ENCODE results near the gene AQP2.
A peak's percentile ranks its signal among the peaks of the same experiment; 100 is the strongest.

The AQP2 gene

DNA sequence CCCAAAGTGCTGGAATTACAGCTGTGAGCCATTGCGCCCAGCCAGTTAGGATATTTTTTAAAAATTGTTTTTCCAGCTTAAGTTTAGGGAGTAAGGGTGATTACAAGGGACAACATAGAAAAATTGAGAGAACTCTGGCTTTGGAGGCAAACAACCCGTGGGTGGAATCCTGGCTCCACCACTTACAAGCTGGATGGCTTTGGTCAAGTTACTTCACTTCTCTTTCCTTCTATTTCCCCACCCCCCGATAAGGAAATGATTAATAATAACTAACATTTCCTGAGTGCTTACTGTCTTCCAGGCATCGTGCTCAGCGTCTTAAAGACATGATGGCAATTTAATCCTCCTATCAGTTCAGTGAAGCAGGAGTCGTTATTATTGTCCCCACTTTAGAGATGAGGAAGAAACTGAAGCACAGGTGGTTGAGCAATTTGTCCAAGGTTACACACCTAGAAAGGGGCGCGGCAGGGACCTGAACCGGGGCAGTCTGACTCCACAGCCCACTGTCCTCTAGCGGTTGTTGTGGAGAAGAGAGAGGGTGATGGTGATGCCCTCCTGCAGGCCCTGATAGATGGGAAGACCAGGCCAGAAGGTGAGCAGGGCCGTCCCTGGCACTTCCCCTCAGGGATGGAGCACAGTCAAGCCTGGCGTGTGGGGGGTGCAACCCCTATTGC lies 30.2 kb upstream of the AQP2 start:
- DNase-seq = no peak

DNA sequence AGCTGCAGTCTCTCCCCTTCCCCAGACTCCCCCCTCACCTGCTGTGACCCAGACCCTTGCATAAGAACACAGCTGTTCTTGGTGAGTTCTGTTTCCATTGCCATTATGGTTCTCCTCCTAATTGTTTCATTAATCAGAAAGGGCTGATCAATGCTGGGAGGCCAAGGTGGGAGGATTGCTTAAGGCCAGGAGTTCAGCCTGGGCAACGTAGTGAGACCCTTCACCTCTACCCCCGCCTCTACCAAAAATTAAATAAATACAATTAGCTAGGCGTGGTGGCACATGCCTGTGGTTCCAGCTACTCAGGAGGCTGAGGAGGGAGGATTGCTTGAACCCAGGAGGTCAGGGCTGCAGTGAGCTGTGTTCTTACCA lies 29.6 kb upstream of the AQP2 start:
- no peak for DNase-seq

DNA sequence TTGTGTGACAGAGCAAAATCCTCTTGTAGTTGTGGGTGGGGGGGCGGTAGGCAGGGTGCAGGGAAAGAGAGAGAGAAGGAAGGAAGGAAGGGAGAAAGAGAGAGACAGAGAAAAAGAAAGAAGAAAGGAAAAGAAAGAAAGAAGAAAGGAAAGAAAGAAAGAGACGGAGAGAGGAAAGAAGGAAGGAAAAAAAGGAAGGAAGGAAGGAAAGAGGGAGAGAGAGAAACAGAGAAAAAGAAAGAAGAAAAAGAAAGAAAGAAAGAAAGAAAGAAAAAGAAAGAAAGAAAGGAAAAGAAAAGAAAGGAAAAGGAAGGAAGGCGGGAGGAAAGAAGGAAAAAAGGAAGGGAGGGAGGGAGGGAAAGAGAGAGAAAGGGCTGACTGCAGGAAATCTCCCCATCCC lies 29.2 kb upstream of the AQP2 start:
- DNase-seq = no peak

DNA sequence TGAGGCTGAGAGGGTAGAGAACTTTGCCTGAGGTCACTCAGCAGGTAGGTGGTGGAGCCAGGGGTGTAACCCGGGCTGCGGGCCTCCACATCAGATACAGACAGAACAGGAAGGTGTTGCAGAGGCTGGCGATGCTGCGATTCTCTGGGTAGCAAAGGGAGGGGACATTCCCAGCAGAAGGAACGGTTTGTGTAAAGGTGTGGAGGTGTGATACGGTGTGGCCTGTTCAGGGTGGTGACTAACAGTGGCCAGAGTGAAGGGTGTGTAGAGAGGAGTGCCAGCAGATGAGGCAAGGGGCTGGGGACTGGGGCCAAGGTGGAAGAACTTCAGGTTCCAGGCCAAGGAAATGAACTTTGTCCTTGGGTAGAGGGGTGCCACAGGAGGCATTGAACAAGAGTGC lies 28.6 kb upstream of the AQP2 start:
- no peak for DNase-seq

DNA sequence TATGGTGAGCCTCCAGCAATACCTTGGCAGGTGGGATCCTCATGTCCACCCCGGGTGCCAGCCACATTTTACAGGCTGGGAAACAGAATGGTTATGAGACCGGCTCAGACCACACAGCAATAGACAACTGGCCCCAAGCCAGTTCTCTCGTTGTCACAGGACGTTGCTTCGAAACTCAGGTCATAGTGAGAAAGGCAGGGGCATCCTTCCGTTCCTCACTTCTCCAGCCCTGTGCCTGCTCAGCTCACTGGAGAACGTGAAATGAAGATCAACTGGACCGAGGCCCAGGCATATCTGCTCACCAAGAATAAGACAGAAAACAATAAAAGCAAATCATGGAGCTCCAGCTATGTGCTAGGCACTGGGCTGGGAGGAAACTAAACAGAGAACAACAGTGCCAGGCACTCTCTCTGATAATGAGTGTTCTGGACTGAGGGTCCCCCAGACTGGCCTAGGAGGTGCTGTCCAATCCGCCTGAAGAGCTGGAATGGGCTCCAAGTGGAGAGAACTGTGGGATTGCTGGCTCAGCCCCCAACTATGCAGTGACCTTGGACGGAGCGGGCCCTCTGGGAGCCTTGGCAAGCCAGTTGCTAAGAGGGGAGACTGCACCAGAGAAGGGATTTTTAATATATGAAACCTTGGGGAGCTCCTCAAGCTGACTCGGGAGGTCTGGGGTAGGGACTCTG lies 28.0 kb upstream of the AQP2 start:
- no peak for DNase-seq

DNA sequence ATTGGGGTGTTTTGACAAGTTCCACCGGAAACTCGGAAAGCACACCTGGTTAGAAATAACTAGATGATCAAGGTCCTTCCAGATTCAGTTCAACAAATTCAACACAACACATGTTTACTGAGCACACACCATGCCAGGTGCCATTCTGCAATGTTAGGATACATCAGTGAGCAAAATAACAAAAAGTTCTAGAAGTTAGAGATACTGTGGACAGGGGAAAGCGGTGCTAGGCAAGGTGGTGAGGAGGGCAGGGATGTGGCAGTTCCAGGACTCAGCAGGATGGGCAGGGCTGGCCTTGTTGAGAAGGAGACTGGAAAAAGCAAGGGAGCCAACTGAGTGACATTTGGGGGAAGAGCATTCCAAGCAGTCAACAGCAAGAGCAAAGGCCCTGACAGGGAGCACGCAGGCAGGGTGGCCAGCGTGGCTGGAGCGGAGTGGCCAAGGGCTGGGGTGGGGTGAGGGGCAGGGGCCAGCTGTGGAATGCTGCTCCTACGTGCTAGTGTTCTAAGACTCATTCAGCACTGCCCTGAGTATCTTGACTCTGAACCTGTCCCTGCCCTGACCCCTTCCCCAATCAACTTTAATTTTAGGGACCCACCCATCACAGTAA lies 27.4 kb upstream of the AQP2 start:
- DNase-seq = no peak

DNA sequence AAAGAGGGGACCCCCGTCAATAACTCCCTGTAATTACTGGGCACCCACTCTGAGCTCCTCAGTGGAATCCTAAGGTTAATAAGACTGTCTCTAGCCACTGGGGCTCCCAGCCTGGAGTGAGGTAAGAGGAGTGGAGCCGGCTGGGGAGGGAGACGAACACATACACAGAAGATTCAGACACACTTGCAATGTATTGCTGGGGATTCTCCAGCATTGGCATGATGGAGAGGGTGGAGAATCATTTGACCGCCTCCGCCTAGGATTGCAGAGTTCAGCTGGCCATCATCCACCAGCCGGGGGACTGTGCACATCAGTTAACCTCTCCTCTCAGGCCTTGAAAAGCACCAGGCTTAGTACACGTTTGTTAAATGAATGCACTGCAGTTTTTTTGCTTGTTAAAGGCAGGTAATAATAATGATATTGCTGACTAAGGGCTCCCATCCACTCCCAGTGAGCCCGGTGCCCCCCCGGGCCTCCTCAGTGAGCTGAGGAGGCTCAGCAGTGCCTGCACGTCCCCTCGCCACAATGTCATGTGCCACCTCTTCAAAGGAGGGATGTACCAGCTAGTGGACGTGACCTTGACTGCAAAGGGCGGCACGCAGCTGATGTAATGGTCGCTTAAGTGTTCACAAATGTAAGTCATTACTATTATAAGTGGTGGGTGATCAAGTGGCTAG lies 26.5 kb upstream of the AQP2 start:
- no peak for DNase-seq

DNA sequence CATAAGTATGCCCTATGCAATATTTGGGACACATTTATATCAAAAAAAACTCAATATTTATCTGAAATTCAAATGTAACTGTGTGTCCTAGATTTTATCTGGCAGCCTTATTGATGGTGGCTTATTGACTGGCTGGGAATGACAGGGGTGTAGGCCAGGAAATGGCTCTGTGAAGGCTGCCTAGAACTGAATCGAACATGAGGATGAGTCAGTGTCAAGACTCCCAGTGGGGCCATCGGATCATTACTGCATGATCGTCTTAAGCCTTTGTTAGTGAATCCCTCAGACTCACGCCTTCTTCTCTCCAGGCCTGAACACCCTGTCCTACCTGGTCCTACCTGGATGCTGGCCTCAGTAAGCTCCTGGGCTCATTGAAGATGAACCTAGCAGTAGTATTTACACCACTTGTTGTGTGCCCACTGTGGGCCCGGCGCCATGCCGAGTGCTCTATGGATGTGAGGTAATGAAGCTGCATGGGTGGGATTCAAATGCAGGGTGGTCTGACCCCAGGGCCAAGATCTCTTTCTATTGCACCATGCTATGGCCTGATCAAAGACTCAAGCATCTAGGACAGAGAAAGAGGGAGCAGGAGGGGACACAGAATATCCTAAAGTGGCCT lies 25.8 kb upstream of the AQP2 start:
- DNase-seq = no peak

DNA sequence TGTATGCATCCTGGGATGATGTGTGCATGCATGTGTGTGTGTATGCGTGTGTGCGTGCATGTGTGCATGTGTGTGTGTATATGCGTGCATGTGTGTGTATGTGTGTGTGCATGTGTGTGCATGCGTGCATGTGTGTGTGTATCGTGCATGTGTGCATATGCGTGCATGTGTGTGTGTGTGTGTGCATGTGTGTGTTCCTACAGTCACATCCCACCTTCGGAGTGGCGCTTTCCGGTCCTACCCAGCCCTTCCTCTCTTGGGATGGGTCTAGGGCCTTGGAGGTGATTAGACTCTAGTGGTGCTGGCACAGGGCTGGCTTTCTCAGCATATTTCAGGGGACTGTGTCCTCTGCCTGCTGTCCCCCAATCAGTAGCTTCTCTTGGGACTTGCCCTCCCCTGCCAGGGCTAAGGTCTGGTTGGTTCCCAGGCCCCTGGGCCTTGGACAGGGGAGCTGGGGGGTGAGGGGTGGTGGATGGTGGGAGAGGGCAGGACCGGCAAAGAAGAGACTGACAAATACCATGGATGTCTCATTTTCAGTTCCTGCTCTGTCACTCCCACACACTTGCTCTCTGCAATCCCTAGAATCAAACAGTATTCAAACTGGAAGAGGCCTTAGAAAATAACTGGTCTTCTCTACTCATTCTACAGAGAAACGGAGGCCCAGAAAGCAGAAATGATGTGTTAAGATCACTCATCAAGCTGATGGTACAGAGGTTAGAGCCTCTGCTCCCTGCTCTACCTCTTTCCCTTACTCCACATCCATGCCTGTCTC lies 24.9 kb upstream of the AQP2 start:
- no peak for DNase-seq

DNA sequence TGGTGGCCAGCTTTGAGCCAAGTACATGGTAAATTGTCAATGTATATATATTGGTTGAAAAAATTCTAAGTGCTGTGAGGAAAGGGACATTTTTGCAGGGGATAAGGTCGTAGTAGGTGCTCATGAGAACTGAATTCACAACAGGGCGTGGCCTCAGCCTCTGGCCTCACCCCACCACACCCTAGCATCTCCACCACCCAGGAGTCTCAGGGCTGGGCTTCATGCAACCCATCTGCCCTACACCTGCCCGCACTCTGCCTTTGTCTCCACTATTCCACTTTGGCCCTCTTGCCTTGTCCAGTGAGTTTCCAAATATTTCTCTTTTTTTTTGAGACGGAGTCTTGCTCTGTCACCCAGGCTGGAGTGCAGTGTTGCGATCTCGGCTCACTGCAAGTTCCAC lies 22.1 kb upstream of the AQP2 start:
- DNase-seq = no peak

DNA sequence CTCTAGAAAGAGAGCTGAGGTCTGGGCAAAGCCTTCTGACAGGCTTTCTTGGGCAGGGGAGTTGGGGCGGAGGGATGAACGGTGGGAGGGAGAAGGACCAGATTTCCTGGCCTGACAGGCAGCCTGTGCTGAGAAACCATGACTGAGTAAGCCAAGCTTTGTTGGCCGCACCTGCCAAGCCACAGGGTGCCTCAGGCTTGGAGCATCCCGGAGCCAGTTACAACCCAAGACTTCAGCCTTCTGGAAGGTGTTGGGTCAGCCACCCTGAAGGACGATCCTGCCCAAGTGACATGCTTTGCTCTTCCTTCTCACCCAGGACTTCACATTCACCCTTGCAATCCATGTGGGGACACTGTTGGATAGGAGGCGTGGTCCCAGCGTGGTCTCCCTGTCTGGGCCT lies 21.0 kb upstream of the AQP2 start:
- no peak for DNase-seq

DNA sequence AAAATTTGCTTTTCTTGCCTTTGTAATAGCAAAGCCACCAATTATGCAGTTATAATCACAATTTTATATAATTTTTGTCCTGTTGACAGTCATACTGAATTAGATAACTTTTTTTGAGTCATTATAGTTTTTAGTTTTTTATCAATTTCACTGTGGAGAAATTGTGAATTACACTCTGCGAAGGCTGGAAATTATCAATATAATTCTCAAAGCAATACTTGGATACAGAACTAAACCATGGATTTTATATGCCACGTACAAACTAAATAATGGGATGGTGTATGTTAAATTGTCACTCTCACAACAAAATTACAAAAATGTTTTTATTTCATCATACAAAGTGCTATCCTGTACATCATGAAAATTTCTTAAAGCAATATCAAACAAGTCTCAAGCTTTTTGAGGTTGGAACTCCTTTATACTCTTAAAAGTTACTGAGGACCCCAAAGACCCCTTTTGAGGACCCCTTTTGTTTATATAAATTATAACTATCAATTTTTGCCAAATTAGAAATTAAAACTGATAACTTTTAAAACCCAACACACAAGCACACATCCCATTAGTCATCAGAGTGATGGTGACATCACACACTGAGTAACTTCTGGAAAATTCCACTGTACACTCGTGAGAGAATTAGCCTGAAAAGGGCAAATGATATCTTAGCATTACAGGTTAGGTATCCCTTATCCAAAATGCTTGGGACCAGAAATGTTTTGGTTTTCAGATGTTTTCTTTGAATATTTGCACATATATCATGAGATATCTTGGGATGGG lies 19.8 kb upstream of the AQP2 start:
- DNase-seq = peak; percentile 54

DNA sequence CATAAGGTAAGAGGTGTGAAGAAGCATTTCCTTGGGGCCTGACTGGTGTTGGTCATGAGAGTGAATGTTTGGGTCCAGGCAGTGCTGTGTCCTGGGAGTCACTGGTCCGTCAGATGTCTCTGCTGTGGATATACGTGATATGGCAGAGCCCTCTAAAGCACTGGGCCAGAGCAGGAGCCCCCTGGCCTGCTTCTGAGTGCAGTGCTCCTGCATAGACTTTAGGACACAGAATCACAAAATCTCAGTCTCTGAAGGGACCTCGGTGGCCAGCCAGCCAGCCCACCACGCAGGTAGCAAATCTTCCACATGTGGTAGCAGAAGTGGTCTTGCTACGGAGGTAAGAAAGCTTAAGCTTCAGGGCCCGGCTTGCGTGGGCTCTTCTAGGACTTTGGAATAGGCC lies 18.5 kb upstream of the AQP2 start:
- no peak for DNase-seq

DNA sequence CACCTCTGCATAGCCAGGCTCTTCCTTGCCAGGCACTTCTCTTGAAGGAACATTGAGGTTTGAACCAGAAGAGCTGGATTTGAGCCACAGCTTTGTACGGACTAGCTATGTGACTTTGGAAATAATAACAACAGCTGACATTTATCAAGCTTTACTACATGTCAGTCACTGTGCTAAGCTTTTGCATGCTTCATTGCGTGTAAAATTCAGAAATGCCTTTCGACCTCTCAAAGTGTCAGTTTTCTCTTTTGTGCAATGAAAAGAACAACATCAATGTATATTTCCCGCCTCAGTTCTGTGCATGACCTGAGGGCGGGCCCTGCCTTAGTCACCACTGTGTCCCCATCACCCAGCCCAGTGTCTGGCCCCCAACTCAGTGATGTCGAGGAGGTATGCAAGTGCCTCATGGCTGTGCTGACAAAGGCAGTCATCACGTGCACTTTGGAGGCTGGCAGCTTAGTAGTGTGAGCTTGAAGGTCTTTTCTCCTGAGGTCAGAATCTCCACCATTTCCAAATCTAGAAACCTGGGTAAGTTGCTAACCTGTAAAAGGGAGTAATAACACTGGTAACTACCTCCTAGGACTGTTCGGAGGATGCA lies 17.9 kb upstream of the AQP2 start:
- DNase-seq = no peak

DNA sequence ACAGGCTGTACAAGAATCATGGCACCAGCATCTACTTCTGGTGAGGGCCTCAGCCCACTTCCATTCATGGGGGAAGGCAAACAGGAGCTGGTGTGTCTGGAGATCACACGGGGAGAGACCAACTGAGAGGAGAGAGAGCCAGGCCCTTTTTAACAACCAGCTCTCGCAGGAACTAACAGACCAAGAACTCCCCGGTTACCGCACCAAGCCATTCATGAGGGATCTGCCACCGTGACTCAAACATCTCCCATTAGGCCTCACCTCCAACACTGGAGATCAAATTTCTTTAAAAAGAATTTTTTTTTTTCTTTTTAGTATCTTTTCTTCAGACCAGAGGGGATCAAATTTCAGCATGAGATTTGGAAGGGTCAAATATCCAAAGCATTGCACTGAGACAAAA lies 16.7 kb upstream of the AQP2 start:
- peak; percentile 26 for DNase-seq

DNA sequence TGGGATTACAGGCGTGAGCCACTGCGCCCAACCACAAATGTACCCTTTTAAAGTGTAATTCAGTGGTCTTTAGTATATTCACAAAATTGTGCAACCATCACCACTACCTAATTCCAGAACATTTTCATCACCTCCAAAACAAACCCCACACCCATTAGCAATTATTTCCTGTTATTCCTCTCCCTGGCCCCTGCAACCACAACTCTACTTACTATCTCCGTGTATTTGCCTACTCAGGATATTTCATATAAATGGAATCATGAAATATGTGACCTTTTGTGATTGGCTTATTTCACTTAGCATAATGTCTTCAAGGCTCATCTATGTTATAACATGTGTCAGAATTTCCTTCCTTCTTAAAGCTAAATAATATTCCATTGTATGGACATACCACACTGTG lies 16.0 kb upstream of the AQP2 start:
- no peak for DNase-seq

DNA sequence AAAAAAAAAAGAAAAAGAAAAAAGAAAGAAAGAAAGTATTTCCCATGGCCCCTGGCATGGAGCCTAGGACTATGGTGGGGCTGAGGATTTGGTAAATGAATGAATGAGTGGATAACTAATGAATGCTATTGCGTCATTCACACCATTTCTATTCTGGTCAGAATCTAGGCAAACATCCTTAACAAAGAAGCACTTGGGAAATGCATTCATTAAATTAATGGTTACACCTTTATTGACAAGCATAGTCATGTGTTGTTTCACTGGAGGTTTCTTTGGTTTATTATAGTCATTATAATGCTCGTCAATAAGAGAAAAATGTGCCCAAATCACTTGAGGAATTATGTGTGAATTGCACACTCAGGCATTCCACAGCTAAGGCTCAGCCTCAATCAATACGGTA lies 13.6 kb upstream of the AQP2 start:
- no peak for DNase-seq

DNA sequence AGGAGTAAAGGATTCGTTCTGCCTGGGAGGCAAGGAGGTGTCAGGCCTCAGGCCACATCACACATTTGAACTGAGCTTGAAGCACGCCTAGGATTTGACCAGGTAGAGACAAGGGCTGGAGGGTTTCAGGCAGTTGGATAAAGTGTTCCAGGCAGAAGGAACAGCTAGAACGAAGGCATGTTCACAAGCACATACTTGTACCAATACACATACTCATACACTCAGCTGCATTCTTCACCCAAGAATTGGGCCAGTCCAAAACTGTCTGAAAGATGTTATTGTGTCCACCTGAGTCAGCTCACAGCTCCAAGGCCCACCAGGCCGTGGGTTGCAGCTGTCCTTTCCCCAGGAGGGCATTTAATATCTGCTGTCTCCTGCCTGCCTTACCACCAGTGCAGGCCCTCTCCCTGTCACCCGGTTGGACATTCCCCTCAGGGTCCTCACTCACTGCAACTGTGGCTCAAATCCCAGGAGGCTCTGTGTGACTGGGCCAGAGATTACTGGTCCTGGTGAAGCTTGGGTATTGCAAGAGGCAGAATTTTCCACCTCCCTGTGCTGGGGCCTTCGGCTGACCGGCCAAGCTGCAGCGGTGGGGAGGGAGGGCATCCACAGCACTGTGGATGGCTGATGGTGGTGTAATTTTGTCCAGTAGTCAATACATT lies 12.8 kb upstream of the AQP2 start:
- no peak for DNase-seq

DNA sequence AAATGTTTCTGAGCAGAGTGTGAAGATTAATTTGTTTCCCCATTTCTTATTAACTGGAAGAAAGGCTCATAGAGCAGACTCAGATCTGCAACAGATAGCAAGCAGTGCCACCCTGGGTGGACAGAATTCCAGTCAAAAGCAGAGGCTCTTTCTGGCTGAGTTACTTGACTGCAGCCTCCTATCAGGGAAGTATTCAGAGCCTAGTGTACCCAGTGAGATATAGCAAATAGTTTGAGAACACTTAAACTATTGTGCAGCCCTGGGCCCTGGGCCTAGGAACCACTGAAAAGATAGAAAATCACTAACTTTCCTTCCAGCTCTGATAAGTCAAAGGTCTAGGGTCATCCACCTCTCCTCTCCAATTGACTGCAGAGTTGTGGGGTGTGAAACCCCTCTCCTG lies 11.2 kb upstream of the AQP2 start:
- no peak for DNase-seq

DNA sequence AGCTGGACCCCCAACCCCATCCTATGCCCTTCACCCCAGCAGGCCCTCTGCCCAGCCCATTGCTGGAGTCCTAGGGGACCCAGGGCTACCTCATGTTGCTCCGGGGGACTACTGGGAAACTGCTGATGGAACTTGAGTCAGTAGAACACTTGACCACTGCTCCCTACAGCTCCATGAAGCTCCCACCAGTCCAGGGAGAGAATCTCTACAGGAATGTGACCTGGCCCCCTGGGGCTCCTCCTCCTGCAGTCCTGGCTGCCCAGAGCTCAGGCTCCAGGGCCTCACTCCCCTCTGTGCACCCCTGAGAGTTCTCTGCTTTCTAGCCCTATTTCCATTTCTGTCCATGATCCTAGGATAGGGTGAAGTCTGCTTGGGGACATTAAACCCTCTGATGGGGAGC lies 10.8 kb upstream of the AQP2 start:
- DNase-seq = no peak
